Gastrocnemius medialis (tissue), 4 donors: ENCODE results near the gene PRDM7.

Experiments used
- POLR2A ChIP-seq, 2 donors: fragments of 450-650 bp; IDR thresholded peaks; one replicate each; pipeline ENCODE4 v1.6.1; 2017; ENCODE audit warnings: antibody characterized with exemption in 2 of 2, mild to moderate bottlenecking in 2 of 2, moderate library complexity in 2 of 2
- TF ChIP-seq, protein P1 (sequence below), 5 experiments: fragments of 450-650 bp in 3 of 5; fragments of 200-600 bp in 2 of 5; sonication (generic) in 2 of 5; IDR thresholded peaks in 4 of 5; conservative IDR thresholded peaks in 1 of 5; 1 replicate in 4 of 5; 2 replicates in 1 of 5; pipeline ENCODE4 v1.5.1; 2016 to 2019; ENCODE audit warnings: antibody characterized with exemption in 5 of 5, mild to moderate bottlenecking in 3 of 5, moderate library complexity in 3 of 5

GRCh38 chr16:90044111-90044551, 33.0 kb downstream of the PRDM7 start:
- TF ChIP-seq, protein P1, sequence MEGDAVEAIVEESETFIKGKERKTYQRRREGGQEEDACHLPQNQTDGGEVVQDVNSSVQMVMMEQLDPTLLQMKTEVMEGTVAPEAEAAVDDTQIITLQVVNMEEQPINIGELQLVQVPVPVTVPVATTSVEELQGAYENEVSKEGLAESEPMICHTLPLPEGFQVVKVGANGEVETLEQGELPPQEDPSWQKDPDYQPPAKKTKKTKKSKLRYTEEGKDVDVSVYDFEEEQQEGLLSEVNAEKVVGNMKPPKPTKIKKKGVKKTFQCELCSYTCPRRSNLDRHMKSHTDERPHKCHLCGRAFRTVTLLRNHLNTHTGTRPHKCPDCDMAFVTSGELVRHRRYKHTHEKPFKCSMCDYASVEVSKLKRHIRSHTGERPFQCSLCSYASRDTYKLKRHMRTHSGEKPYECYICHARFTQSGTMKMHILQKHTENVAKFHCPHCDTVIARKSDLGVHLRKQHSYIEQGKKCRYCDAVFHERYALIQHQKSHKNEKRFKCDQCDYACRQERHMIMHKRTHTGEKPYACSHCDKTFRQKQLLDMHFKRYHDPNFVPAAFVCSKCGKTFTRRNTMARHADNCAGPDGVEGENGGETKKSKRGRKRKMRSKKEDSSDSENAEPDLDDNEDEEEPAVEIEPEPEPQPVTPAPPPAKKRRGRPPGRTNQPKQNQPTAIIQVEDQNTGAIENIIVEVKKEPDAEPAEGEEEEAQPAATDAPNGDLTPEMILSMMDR (IDR thresholded peaks at IDR 0.05 in 4 of 5, conservative IDR thresholded peaks at IDR 0.05 in 1 of 5), result no peak
- no peak for TF ChIP-seq POLR2A (IDR thresholded peaks at IDR 0.05)
